Parathyroid adenoma (tissue), 2 donors: ENCODE data around the gene ASPG.

Experiments
- H2AFZ ChIP-seq: fragments of 300-600 bp; sonication (generic); one replicate; pipeline ENCODE4 v1.7.0; 2017; ENCODE audit warnings: antibody characterized with exemption, mild to moderate bottlenecking
- H3K27ac ChIP-seq: fragments of 300-600 bp; sonication (generic); one replicate; pipeline ENCODE4 v1.7.0; 2017
- H3K27me3 ChIP-seq: fragments of 300-600 bp; sonication (generic); one replicate; pipeline ENCODE4 v1.7.0; 2017; ENCODE audit warnings: low read length; ENCODE audit not compliant: control insufficient read depth, insufficient read depth
- H3K36me3 ChIP-seq: fragments of 300-600 bp; sonication (generic); one replicate; pipeline ENCODE4 v1.7.0; 2017; ENCODE audit warnings: low read length; ENCODE audit not compliant: control insufficient read depth, insufficient read depth
- H3K4me1 ChIP-seq: fragments of 300-600 bp; sonication (generic); one replicate; pipeline ENCODE4 v1.7.0; 2017; ENCODE audit warnings: control low read depth
- H3K4me2 ChIP-seq: fragments of 300-600 bp; sonication (generic); one replicate; pipeline ENCODE4 v1.7.0; 2017; ENCODE audit warnings: low read length
- H3K4me3 ChIP-seq: fragments of 300-600 bp; sonication (generic); one replicate; pipeline ENCODE4 v1.7.0; 2017; ENCODE audit warnings: low read depth, low read length
- H3K79me2 ChIP-seq: fragments of 300-600 bp; sonication (generic); one replicate; pipeline ENCODE4 v1.7.0; 2017; ENCODE audit warnings: control low read depth
- H3K9ac ChIP-seq: fragments of 300-600 bp; sonication (generic); one replicate; pipeline ENCODE4 v1.7.0; 2017; ENCODE audit warnings: mild to moderate bottlenecking
- H3K9me3 ChIP-seq: fragments of 300-600 bp; sonication (generic); one replicate; pipeline ENCODE4 v1.7.0; 2017; ENCODE audit warnings: low read length; ENCODE audit not compliant: control insufficient read depth
- CTCF ChIP-seq: fragments of 300-600 bp; sonication (generic); IDR thresholded peaks from one replicate; pipeline ENCODE4 v1.7.0; 2017; ENCODE audit warnings: antibody characterized with exemption, mild to moderate bottlenecking
- donor health status: primary hyperparathyroidism.

The ASPG gene

DNA sequence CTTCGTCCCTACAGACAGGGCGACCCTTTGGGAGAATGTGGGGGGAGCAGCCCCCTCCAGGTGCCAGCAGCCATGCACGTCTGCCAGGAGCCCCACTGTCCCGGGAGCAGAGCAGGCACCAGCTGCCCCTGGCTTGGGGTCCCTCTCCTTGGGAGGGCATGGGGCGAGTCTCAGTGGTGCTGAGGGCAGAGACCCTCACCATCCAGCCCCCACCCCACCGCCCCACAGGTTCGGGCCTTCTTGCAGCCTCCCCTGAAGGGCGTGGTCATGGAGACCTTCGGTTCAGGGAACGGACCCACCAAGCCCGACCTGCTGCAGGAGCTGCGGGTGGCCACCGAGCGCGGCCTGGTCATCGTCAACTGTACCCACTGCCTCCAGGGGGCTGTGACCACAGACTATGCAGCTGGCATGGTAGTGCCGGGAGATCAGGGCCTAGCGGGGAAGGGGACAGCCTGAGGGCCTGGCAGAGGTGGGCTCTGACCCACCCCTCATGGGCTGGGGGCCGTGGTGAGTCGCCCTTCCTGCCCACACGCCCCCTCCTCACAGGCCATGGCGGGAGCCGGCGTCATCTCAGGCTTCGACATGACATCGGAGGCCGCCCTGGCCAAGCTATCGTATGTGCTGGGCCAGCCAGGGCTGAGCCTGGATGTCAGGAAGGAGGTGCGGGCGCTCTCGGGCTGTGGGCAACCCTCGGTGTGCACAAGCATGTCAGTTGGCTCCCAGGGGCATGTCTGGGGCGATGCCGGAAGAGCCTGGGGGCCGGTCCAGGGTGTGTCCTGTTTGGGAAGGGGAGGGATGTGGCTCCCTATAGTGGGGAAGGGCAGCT lies 18.8 kb downstream of the ASPG start:
- no peaks in the 10 kb centered on the region for H3K36me3 ChIP-seq
- no peak overlapping the region for H2AFZ ChIP-seq
- TF ChIP-seq CTCF: no peak
- no peak overlapping the region for H3K4me2 ChIP-seq
- no peak overlapping the region for H3K9ac ChIP-seq
- H3K27ac ChIP-seq: no peak overlapping the region
- no peaks in the 10 kb centered on the region for H3K79me2 ChIP-seq
- H3K27me3 ChIP-seq: no peaks in the 10 kb centered on the region
- H3K4me3 ChIP-seq: no peak overlapping the region
- peaks cover 5% of the 10 kb centered on the region for H3K4me1 ChIP-seq
- H3K9me3 ChIP-seq: no peaks in the 10 kb centered on the region

GRCh38 chr14:104105071-104105821 lies 19.7 kb downstream of the ASPG start:
- no peak for TF ChIP-seq CTCF
- no peak overlapping the region for H2AFZ ChIP-seq
- no peaks in the 10 kb centered on the region for H3K79me2 ChIP-seq
- H3K36me3 ChIP-seq: no peaks in the 10 kb centered on the region
- H3K4me1 ChIP-seq: peaks cover 5% of the 10 kb centered on the region
- no peaks in the 10 kb centered on the region for H3K9me3 ChIP-seq
- H3K27me3 ChIP-seq: no peaks in the 10 kb centered on the region
- no peak overlapping the region for H3K4me3 ChIP-seq
- no peak overlapping the region for H3K4me2 ChIP-seq
- no peak overlapping the region for H3K9ac ChIP-seq
- no peak overlapping the region for H3K27ac ChIP-seq

DNA sequence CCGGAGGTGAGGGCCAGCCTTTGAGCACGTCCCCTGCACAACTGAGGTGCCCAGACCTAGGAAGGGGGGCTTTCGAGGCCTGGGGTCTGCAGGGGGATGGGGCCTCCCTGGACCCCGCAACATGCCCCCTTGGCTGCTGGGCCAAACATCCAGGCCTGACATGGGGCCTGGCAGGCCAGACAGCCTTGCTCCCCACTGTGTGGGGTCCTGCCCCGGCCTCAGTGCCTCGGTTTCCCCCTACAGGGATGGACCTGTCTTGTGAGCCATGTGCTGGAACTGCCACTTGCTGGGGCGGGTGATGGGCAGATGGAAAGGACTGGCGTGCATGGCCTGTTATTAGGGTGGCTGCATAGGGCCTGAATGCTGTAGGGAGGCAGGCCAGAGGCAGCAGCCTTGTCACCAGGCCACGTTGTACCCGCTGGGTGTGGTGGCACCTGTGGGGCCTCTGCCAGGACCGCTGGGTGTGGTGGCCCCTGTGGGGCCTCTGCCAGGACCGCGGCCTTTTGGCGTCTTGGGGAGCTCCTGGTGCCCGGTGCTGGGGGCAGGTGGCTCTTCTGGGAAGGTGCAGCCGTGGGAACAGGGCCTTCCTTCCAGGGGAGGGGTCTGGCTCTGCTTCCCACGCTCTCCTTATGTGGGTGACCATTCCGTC lies 20.4 kb downstream of the ASPG start:
- Histone ChIP-seq H3K9ac (no peak overlapping the region), H3K4me1 (peaks cover 5% of the 10 kb centered on the region), H3K4me2 (no peak overlapping the region), H3K27ac (no peak overlapping the region), H3K4me3 (no peak overlapping the region), H3K36me3 (no peaks in the 10 kb centered on the region), H3K27me3 (no peaks in the 10 kb centered on the region), H2AFZ (no peak overlapping the region), H3K79me2 (no peaks in the 10 kb centered on the region), H3K9me3 (no peaks in the 10 kb centered on the region)
- TF ChIP-seq CTCF: no peak

DNA sequence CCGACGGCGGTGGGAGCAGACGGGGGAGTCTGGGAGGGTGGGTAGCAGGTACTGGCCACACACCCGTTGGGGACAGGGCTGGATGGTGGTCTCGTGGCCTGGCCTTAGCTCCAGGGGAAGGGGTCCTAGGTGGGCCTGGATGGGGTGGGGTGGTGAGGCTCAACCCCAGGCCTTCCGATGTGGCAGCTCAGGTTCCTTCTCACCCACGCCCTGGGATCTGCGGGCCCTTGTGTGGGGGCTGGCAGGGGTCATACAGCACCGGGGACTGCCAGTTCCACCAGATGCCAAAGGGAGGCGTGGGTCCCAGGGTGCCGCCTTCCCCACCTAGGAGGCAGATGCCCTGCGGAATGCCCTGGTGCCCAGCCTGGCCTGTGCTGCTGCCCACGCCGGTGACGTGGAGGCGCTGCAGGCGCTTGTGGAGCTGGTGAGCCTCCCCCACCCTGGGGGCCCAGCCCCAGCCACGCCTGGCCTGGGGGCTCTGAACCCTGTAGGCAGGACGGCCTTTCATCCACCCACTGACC lies 21.0 kb downstream of the ASPG start:
- no peak overlapping the region for H3K27ac ChIP-seq
- H2AFZ ChIP-seq: no peak overlapping the region
- no peaks in the 10 kb centered on the region for H3K36me3 ChIP-seq
- TF ChIP-seq CTCF: no peak
- H3K4me1 ChIP-seq: peaks cover 5% of the 10 kb centered on the region
- no peak overlapping the region for H3K4me2 ChIP-seq
- no peaks in the 10 kb centered on the region for H3K9me3 ChIP-seq
- H3K4me3 ChIP-seq: no peak overlapping the region
- H3K79me2 ChIP-seq: no peaks in the 10 kb centered on the region
- no peaks in the 10 kb centered on the region for H3K27me3 ChIP-seq
- H3K9ac ChIP-seq: no peak overlapping the region
